A673 (cell line): ENCODE data around the gene ALX4.

Experiments used
- EZH2 ChIP-seq: fragments of 200-600 bp; sonication (generic); IDR thresholded peaks from 2 replicates; pipeline ENCODE4 v1.6.1; 2017; ENCODE audit warnings: borderline replicate concordance, low read depth, mild to moderate bottlenecking, mixed read lengths, antibody characterized with exemption, low read length; ENCODE audit not compliant: poor library complexity, severe bottlenecking
- TF ChIP-seq, protein P1 (sequence below): fragments of 300-800, 200-600 bp; sonication (generic); conservative IDR thresholded peaks from 2 replicates; pipeline ENCODE4 v1.5.1; 2017; ENCODE audit warnings: low read depth, mild to moderate bottlenecking, antibody characterized with exemption, low read length, moderate library complexity, mixed read lengths

DNA sequence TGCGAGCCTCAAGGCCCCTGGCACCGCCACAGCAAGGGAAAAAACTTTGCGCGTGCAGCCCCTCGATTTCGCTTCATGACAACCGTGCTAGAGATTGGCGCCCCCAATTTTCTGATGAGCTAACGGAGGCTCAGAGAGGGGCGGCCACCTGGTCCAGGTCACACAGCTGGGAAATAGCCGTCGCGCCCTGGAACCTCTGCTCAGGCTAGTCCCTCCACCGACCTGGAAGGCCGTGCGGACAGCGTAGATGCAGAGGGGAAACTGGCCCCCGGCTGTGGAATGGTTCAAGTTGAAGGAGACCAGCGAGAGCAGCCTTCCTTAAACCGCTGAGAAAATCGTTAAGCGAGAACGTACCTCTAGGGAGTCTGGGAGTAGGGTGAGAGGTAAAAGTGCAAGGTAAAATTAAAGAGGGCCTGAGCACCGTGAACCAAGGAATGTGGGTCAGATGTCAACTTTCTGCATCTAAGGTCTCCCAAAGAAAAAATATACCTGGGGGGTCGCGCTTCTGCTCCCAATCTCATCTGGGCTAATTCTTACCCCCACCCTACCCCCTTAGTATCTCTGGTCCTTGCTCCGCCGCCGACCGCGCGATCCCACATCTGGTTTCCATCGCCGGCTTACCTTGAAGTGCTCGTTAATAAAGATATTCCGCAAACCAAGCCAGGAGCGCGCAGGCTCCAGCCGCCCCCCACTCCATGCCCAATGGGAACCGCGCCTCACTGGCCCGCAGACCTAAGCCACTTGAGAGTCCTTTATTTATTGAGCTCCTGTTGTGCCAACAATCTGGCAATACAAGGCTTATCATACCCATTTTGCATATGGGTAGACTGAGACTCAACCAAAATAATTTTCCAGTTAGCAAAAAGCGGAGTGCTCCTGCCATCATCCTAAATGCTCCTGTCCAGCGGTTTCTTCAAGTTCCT lies 1.7 kb upstream of the ALX4 start:
- no peak for TF ChIP-seq EZH2
- TF ChIP-seq, protein P1, sequence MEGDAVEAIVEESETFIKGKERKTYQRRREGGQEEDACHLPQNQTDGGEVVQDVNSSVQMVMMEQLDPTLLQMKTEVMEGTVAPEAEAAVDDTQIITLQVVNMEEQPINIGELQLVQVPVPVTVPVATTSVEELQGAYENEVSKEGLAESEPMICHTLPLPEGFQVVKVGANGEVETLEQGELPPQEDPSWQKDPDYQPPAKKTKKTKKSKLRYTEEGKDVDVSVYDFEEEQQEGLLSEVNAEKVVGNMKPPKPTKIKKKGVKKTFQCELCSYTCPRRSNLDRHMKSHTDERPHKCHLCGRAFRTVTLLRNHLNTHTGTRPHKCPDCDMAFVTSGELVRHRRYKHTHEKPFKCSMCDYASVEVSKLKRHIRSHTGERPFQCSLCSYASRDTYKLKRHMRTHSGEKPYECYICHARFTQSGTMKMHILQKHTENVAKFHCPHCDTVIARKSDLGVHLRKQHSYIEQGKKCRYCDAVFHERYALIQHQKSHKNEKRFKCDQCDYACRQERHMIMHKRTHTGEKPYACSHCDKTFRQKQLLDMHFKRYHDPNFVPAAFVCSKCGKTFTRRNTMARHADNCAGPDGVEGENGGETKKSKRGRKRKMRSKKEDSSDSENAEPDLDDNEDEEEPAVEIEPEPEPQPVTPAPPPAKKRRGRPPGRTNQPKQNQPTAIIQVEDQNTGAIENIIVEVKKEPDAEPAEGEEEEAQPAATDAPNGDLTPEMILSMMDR: no peak
